Parathyroid adenoma (tissue), 2 donors: ENCODE measurements around the gene KCTD17.

Experiments used
- H2AFZ ChIP-seq: fragments of 300-600 bp; sonication (generic); one replicate; pipeline ENCODE4 v1.7.0; 2017; ENCODE audit warnings: antibody characterized with exemption, mild to moderate bottlenecking
- H3K27ac ChIP-seq: fragments of 300-600 bp; sonication (generic); one replicate; pipeline ENCODE4 v1.7.0; 2017
- H3K27me3 ChIP-seq: fragments of 300-600 bp; sonication (generic); one replicate; pipeline ENCODE4 v1.7.0; 2017; ENCODE audit warnings: low read length; ENCODE audit not compliant: control insufficient read depth, insufficient read depth
- H3K36me3 ChIP-seq: fragments of 300-600 bp; sonication (generic); one replicate; pipeline ENCODE4 v1.7.0; 2017; ENCODE audit warnings: low read length; ENCODE audit not compliant: control insufficient read depth, insufficient read depth
- H3K4me1 ChIP-seq: fragments of 300-600 bp; sonication (generic); one replicate; pipeline ENCODE4 v1.7.0; 2017; ENCODE audit warnings: control low read depth
- H3K4me2 ChIP-seq: fragments of 300-600 bp; sonication (generic); one replicate; pipeline ENCODE4 v1.7.0; 2017; ENCODE audit warnings: low read length
- H3K4me3 ChIP-seq: fragments of 300-600 bp; sonication (generic); one replicate; pipeline ENCODE4 v1.7.0; 2017; ENCODE audit warnings: low read depth, low read length
- H3K79me2 ChIP-seq: fragments of 300-600 bp; sonication (generic); one replicate; pipeline ENCODE4 v1.7.0; 2017; ENCODE audit warnings: control low read depth
- H3K9ac ChIP-seq: fragments of 300-600 bp; sonication (generic); one replicate; pipeline ENCODE4 v1.7.0; 2017; ENCODE audit warnings: mild to moderate bottlenecking
- H3K9me3 ChIP-seq: fragments of 300-600 bp; sonication (generic); one replicate; pipeline ENCODE4 v1.7.0; 2017; ENCODE audit warnings: low read length; ENCODE audit not compliant: control insufficient read depth
- CTCF ChIP-seq: fragments of 300-600 bp; sonication (generic); IDR thresholded peaks from one replicate; pipeline ENCODE4 v1.7.0; 2017; ENCODE audit warnings: antibody characterized with exemption, mild to moderate bottlenecking
- donor health status: primary hyperparathyroidism.

Gene KCTD17

GRCh38 chr22:37037669-37038068 lies 13.9 kb upstream of the KCTD17 start:
- no peak overlapping the region for H2AFZ ChIP-seq
- H3K79me2 ChIP-seq: no peaks in the 10 kb centered on the region
- H3K9me3 ChIP-seq: no peaks in the 10 kb centered on the region
- TF ChIP-seq CTCF: no peak
- H3K27ac ChIP-seq: no peak overlapping the region
- H3K27me3 ChIP-seq: no peaks in the 10 kb centered on the region
- no peak overlapping the region for H3K4me2 ChIP-seq
- no peak overlapping the region for H3K4me3 ChIP-seq
- no peak overlapping the region for H3K9ac ChIP-seq
- no peaks in the 10 kb centered on the region for H3K36me3 ChIP-seq
- no peaks in the 10 kb centered on the region for H3K4me1 ChIP-seq

- Histone ChIP-seq H3K4me2 (no peak overlapping the region), H3K79me2 (no peaks in the 10 kb centered on the region), H3K9me3 (no peaks in the 10 kb centered on the region), H3K9ac (no peak overlapping the region), H3K4me1 (no peaks in the 10 kb centered on the region), H3K36me3 (no peaks in the 10 kb centered on the region), H2AFZ (no peak overlapping the region), H3K27ac (no peak overlapping the region), H3K4me3 (no peak overlapping the region), H3K27me3 (no peaks in the 10 kb centered on the region)
- no peak for TF ChIP-seq CTCF
Measured at GRCh38 chr22:37039466-37039865, 12.1 kb upstream of the KCTD17 start.

GRCh38 chr22:37043209-37043827 lies 8.2 kb upstream of the KCTD17 start:
- Histone ChIP-seq H3K36me3 (no peaks in the 10 kb centered on the region), H3K9ac (no peak overlapping the region), H3K4me3 (no peak overlapping the region)

GRCh38 chr22:37043828-37044538 lies 7.6 kb upstream of the KCTD17 start:
- no peaks in the 10 kb centered on the region for H3K79me2 ChIP-seq
- H3K27ac ChIP-seq: no peak overlapping the region
- no peaks in the 10 kb centered on the region for H3K27me3 ChIP-seq
- no peaks in the 10 kb centered on the region for H3K36me3 ChIP-seq
- TF ChIP-seq CTCF: peak; percentile 56
- H3K4me3 ChIP-seq: no peak overlapping the region
- no peaks in the 10 kb centered on the region for H3K9me3 ChIP-seq
- no peak overlapping the region for H3K9ac ChIP-seq
- H3K4me1 ChIP-seq: no peaks in the 10 kb centered on the region
- H2AFZ ChIP-seq: peak overlapping the region; percentile 17
- H3K4me2 ChIP-seq: no peak overlapping the region

More at GRCh38 chr22:37043209-37043827, 8.2 kb upstream of the KCTD17 start:
- no peak overlapping the region for H3K4me2 ChIP-seq
- H3K27me3 ChIP-seq: no peaks in the 10 kb centered on the region
- no peak overlapping the region for H3K27ac ChIP-seq
- H3K4me1 ChIP-seq: no peaks in the 10 kb centered on the region
- no peak for TF ChIP-seq CTCF
- H2AFZ ChIP-seq: no peak overlapping the region
- H3K79me2 ChIP-seq: no peaks in the 10 kb centered on the region
- no peaks in the 10 kb centered on the region for H3K9me3 ChIP-seq
